Adrenal gland (tissue), 12 donors: ENCODE data around the gene ANKRD66. TPM values are rescaled to one million over a fixed set of nuclear protein-coding genes. Genes with fewer than 3 reads are reported as not detected.

Experiments
- DNase-seq, 7 donors: peaks; one replicate each; pipeline ENCODE4 v3.0.0-alpha.2; 2019 to 2020
- H3K27ac ChIP-seq, 5 donors: fragments of 200-600 bp; sonication (generic) in 4 of 5; 1 replicate in 3 of 5; 2 replicates in 2 of 5; pipeline versions ENCODE4 v1.5.1 to v1.8.0; 2016 to 2020; ENCODE audit warnings: mild to moderate bottlenecking in 1 of 5
- H3K27me3 ChIP-seq: fragments of 200-600 bp; 2 replicates; pipeline ENCODE4 v1.8.0; 2021
- H3K36me3 ChIP-seq, 2 donors: fragments of 200-600 bp; replicated peaks in 1 of 2; 1 replicate in 1 of 2; 2 replicates in 1 of 2; pipeline versions ENCODE4 v1.5.1 to v1.8.0; 2018 to 2022
- H3K4me1 ChIP-seq, 2 donors: fragments of 200-600 bp; replicated peaks in 1 of 2; 1 replicate in 1 of 2; 2 replicates in 1 of 2; pipeline versions ENCODE4 v1.5.1 to v1.8.0; 2018 to 2021
- H3K4me3 ChIP-seq, 4 donors: fragments of 200-600 bp; sonication (generic) in 3 of 4; one replicate each; pipeline ENCODE4 v1.5.1; 2016 to 2018
- H3K9me3 ChIP-seq, 3 donors: fragments of 200-600 bp; sonication (generic) in 1 of 3; replicated peaks in 1 of 3; 1 replicate in 2 of 3; 2 replicates in 1 of 3; pipeline versions ENCODE4 v1.5.1 to v1.8.0; 2016 to 2021
- CTCF ChIP-seq, 6 experiments: fragments of 450-650 bp in 4 of 6; fragments of 200-600 bp in 2 of 6; sonication (generic) in 1 of 6; IDR thresholded peaks; 1 replicate in 5 of 6; 2 replicates in 1 of 6; pipeline versions ENCODE4 v1.5.1 to v1.8.0; 2016 to 2021; ENCODE audit warnings: antibody characterized with exemption in 6 of 6, mild to moderate bottlenecking in 2 of 6, moderate library complexity in 1 of 6
- POLR2A ChIP-seq, 2 donors: fragments of 450-650 bp; IDR thresholded peaks; one replicate each; pipeline ENCODE4 v1.6.1; 2017; ENCODE audit warnings: antibody characterized with exemption in 2 of 2, mild to moderate bottlenecking in 2 of 2, moderate library complexity in 1 of 2
- WGBS, 4 donors: extraction: QIAGEN DNeasy Blood & Tissue Kit in 2 of 4; methylation state at CpG; one replicate each; pipeline versions ENCODE4 v1.1.5 to v1.1.7; 2013 to 2017; 5-methylcytosine and 5-hydroxymethylcytosine counted together
- intact Hi-C, 2 donors: fragments of 100-400 bp; cut with DNase I; formaldehyde crosslinking; loops; one replicate each; pipeline versions ENCODE4 v1.14.1 to v1.15.0; 2022 to 2023
- polyA plus RNA-seq, 3 donors: library from polyadenylated mRNA; stranded (reverse); fragments of 200-250 nt in 2 of 3; fragments of 350-450 nt in 1 of 3; fragmentation: Illumina TruSeq in 1 of 3; extraction: RNeasy Lipid Tissue Mini Kit (QIAGEN cat#74804) in 1 of 3; gene quantifications; one replicate each; pipeline ENCODE4 v1.2.3, GENCODE V29; 2013 to 2014
- total RNA-seq, 9 donors: library from RNA; depleted of rRNA in 4 of 9; stranded (reverse); fragments of >200 nt in 4 of 9; fragments of 120-200 nt in 1 of 9; fragmentation: NEBNext Ultra II Directional in 1 of 9; extraction: Animal tissue kit (Norgen Biotek cat#: 25700) in 1 of 9; gene quantifications; one replicate each; pipeline versions ENCODE4 v1.1.0 to v1.2.4, GENCODE V29; 2013 to 2023
- donor health status: healthy with polysubstance abuse.
- donor health status: Bipolar disorder and iron deficiency.
- donor health status: DM: yes; HTN: yes; CAD: no.
- donor health status: DM: no; HTN: no; CAD: no.
- donor health status: DM: no; HTN: no; CAD: no.
- donor health status: DM: yes; HTN: yes; CAD: no.

ANKRD66 gene
- total and polyA plus RNA-seq, 12 donors = not detected

GRCh38 chr6:46755865-46756264 lies 9.1 kb downstream of the ANKRD66 start:
- H3K27ac ChIP-seq = no peak overlapping the region
- DNase-seq = no peak
- 40 to 53% (median 43%) methylated on average over 1 of the region's 1 CpG for WGBS, 4 donors
- intact Hi-C loops = no loop called here
- H3K27me3 ChIP-seq = no peaks in the 10 kb centered on the region
- no peak overlapping the region for H3K4me3 ChIP-seq
- H3K36me3 ChIP-seq = no peaks in the 10 kb centered on the region
- H3K4me1 ChIP-seq = peaks cover 0 to 5% of the 10 kb centered on the region in 2 donors
- no peak for TF ChIP-seq CTCF (IDR thresholded peaks at IDR 0.05)
- no peak for TF ChIP-seq POLR2A (IDR thresholded peaks at IDR 0.05)
- H3K9me3 ChIP-seq = no peaks in the 10 kb centered on the region

DNA sequence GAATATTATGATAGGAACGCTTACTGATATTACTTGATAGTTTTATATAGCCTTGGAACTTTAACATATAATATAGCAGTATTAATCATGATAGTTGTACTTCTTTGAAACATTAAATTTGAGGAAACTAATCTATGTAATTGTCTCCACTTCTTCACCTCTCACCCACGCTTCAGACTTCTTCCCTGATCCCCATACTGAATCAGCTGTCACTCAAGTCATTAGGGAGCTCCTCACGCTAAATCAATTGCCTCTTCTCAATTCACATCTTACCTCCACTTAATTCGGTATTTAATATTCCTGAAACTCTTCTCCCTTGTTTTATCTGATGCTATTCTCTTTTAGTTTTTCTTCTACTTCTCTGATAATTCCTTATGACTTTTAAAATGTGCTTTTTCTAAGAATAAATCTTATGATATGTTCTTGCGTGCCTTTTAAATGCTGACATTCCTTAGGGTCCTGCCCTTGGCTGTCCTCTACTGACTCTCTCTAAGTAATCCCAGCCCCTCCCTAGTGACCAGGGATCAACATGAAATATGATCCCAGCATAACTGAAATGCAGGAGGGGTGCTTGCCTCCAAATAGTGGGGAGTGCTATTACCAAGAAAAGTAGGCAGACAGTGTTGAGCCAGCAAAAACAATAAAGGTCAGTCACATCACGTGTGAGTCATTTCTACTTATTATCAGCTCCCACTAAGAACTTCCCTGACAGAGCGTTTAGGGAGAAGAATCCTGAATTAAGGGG lies 9.9 kb downstream of the ANKRD66 start:
- H3K36me3 ChIP-seq = no peaks in the 10 kb centered on the region
- H3K4me3 ChIP-seq = no peak overlapping the region
- no peaks in the 10 kb centered on the region for H3K9me3 ChIP-seq
- peaks cover 0 to 5% of the 10 kb centered on the region in 2 donors for H3K4me1 ChIP-seq
- no peak for TF ChIP-seq CTCF (IDR thresholded peaks at IDR 0.05)
- no peak for TF ChIP-seq POLR2A (IDR thresholded peaks at IDR 0.05)
- intact Hi-C loops = no loop called here
- no peak for DNase-seq
- 57 to 62% (median 60%) methylated on average over 7 of the region's 7 CpGs for WGBS, 4 donors
- no peaks in the 10 kb centered on the region for H3K27me3 ChIP-seq
- no peak overlapping the region for H3K27ac ChIP-seq

- WGBS, 4 donors = 68 to 85% (median 76%) methylated on average over 2 of the region's 2 CpGs
- no peaks in the 10 kb centered on the region for H3K27me3 ChIP-seq
- TF ChIP-seq CTCF (IDR thresholded peaks at IDR 0.05) (no peak), POLR2A (IDR thresholded peaks at IDR 0.05) (no peak)
- peaks cover 0 to 5% of the 10 kb centered on the region in 2 donors for H3K4me1 ChIP-seq
- no peaks in the 10 kb centered on the region for H3K36me3 ChIP-seq
- H3K27ac ChIP-seq = no peak overlapping the region
- H3K4me3 ChIP-seq = no peak overlapping the region
- no peak for DNase-seq
- intact Hi-C loops = no loop called here
- no peaks in the 10 kb centered on the region for H3K9me3 ChIP-seq
Observed at GRCh38 chr6:46757214-46757596, 10.5 kb downstream of the ANKRD66 start.

- Histone ChIP-seq H3K36me3 (no peaks in the 10 kb centered on the region), H3K27me3 (no peaks in the 10 kb centered on the region), H3K4me3 (no peak overlapping the region), H3K4me1 (peaks cover 0 to 5% of the 10 kb centered on the region in 2 donors), H3K27ac (no peak overlapping the region), H3K9me3 (no peaks in the 10 kb centered on the region)
- no peak for DNase-seq
- WGBS, 4 donors = 88 to 95% (median 93%) methylated on average over 4 of the region's 4 CpGs
- intact Hi-C loops = no loop called here
- no peak for TF ChIP-seq CTCF (IDR thresholded peaks at IDR 0.05)
- TF ChIP-seq POLR2A (IDR thresholded peaks at IDR 0.05) = no peak
Observed at GRCh38 chr6:46758960-46759753, 12.4 kb downstream of the ANKRD66 start.
